Measurements from ENCODE around the gene CTSW. TPM values are rescaled to one million over a fixed set of nuclear protein-coding genes. Genes with fewer than 3 reads are reported as not detected.

The CTSW gene
- total and polyA plus RNA-seq, 4 donors: 2.9 to 8.7 (median 3.8) TPM

DNA sequence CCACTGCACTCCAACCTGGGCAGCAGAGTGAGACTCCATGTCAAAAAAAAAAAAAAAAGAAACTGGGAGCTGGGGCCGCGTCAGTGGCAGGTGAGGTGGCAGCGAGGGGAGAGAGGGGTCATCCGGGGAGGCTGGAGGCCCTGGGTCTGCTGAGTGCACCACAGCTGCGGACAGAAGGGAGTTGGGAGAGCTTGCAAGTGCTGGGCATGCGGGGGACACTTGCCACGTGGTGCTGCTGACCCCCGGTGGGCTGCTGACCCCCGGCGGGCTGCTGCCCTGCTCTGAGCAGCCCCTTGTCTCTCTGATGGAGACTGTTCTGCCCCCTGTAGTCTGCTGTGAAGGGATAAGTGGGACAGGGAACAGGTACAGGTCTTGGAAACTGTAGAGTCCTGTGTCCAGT is 42.2 kb downstream of the CTSW start:
- H3K36me3 ChIP-seq (ENCODE audit: control insufficient read depth in 4 of 4, insufficient read depth in 4 of 4, low read length in 4 of 4): peaks cover 0 to 32% (median 14%) of the 10 kb centered on the region in 4 donors
- peaks cover 9 to 25% (median 16%) of the 10 kb centered on the region in 5 donors for H3K4me1 ChIP-seq (ENCODE audit: control insufficient read depth in 5 of 5, insufficient read depth in 5 of 5, low read length in 5 of 5)
- TF ChIP-seq, protein P1, sequence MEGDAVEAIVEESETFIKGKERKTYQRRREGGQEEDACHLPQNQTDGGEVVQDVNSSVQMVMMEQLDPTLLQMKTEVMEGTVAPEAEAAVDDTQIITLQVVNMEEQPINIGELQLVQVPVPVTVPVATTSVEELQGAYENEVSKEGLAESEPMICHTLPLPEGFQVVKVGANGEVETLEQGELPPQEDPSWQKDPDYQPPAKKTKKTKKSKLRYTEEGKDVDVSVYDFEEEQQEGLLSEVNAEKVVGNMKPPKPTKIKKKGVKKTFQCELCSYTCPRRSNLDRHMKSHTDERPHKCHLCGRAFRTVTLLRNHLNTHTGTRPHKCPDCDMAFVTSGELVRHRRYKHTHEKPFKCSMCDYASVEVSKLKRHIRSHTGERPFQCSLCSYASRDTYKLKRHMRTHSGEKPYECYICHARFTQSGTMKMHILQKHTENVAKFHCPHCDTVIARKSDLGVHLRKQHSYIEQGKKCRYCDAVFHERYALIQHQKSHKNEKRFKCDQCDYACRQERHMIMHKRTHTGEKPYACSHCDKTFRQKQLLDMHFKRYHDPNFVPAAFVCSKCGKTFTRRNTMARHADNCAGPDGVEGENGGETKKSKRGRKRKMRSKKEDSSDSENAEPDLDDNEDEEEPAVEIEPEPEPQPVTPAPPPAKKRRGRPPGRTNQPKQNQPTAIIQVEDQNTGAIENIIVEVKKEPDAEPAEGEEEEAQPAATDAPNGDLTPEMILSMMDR (IDR thresholded peaks at IDR 0.05; ENCODE audit: control extremely low read depth, extremely low read depth): no peak
- H3K4me3 ChIP-seq: no peak overlapping the region
- H3K9me3 ChIP-seq (ENCODE audit: control insufficient read depth in 4 of 4, insufficient read depth in 3 of 4, low read length in 3 of 4): no peaks in the 10 kb centered on the region
- H3K27me3 ChIP-seq (ENCODE audit: control insufficient read depth in 3 of 3, insufficient read depth in 3 of 3, low read length in 2 of 3): no peaks in the 10 kb centered on the region
- 94 to 97% methylated on average over 10 of the region's 10 CpGs for WGBS, 2 donors
- no peak overlapping the region for H3K9ac ChIP-seq (ENCODE audit: insufficient read depth in 1 of 2, low read length in 2 of 2)
- ATAC-seq (ENCODE audit: insufficient read depth, low FRiP score): no peak
- H3K27ac ChIP-seq (ENCODE audit: low read depth in 1 of 2, low read length in 1 of 2): no peak overlapping the region
- no peak for DNase-seq

DNA sequence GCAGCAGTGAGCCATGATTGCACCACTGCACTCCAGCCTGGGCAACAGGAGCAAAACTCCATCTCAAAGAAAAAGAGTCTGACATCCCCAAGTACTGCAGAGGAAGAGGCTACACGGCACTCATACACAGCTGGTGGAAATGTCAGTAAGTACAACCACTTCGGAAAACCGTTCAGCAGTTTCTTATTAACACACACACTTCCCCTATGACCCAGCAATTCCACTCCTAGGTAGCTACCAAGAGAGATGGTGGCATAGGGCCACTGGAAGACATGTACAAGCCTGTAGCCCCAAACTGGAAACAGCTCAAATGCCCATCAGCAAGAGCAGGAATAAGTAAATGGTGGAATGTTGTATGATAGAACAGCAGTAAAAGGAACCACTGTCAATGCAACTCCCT is 42.9 kb downstream of the CTSW start:
- ATAC-seq (ENCODE audit: insufficient read depth, low FRiP score) (no peak), DNase-seq (no peak)
- no peaks in the 10 kb centered on the region for H3K27me3 ChIP-seq (ENCODE audit: control insufficient read depth in 3 of 3, insufficient read depth in 3 of 3, low read length in 2 of 3)

DNA sequence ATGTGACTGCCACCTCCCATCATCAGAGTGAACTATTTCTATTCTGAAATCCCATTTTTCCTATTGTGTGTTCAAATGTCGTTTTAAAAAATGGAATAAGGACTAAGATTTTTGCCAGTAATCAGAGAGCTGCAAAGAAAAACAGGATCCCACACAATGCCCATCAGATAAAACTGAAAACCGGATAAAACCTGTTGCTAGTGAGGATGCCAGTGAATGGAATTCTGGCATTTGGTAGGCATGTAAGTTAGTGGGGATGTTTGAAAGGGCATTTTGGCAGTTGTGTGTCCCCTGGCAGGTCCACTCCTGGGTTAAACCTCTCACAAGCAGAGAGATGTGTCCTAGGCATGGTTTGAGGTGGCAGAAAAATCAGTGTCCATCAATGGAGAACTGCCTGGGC is 45.8 kb downstream of the CTSW start:
- no peaks in the 10 kb centered on the region for H3K27me3 ChIP-seq (ENCODE audit: control insufficient read depth in 3 of 3, insufficient read depth in 3 of 3, low read length in 2 of 3)
- peaks cover 0 to 6% (median 4%) of the 10 kb centered on the region in 5 donors for H3K4me1 ChIP-seq (ENCODE audit: control insufficient read depth in 5 of 5, insufficient read depth in 5 of 5, low read length in 5 of 5)
- H3K9me3 ChIP-seq (ENCODE audit: control insufficient read depth in 4 of 4, insufficient read depth in 3 of 4, low read length in 3 of 4): no peaks in the 10 kb centered on the region
- no peak for DNase-seq
- H3K9ac ChIP-seq (ENCODE audit: insufficient read depth in 1 of 2, low read length in 2 of 2): no peak overlapping the region
- H3K4me3 ChIP-seq: no peak overlapping the region
- H3K27ac ChIP-seq (ENCODE audit: low read depth in 1 of 2, low read length in 1 of 2): no peak overlapping the region
- TF ChIP-seq, protein P1 (IDR thresholded peaks at IDR 0.05; ENCODE audit: control extremely low read depth, extremely low read depth): no peak
- WGBS, 2 donors: 69 to 81% methylated on average over 2 of the region's 2 CpGs
- no peak for ATAC-seq (ENCODE audit: insufficient read depth, low FRiP score)
- peaks cover 0 to 17% (median 14%) of the 10 kb centered on the region in 4 donors for H3K36me3 ChIP-seq (ENCODE audit: control insufficient read depth in 4 of 4, insufficient read depth in 4 of 4, low read length in 4 of 4)

More for the DNA sequence above, 42.9 kb downstream of the CTSW start:
- Histone ChIP-seq H3K36me3 (ENCODE audit: control insufficient read depth in 4 of 4, insufficient read depth in 4 of 4, low read length in 4 of 4) (peaks cover 0 to 26% (median 14%) of the 10 kb centered on the region in 4 donors), H3K27ac (ENCODE audit: low read depth in 1 of 2, low read length in 1 of 2) (no peak overlapping the region), H3K9ac (ENCODE audit: insufficient read depth in 1 of 2, low read length in 2 of 2) (no peak overlapping the region), H3K9me3 (ENCODE audit: control insufficient read depth in 4 of 4, insufficient read depth in 3 of 4, low read length in 3 of 4) (no peaks in the 10 kb centered on the region), H3K4me3 (no peak overlapping the region), H3K4me1 (ENCODE audit: control insufficient read depth in 5 of 5, insufficient read depth in 5 of 5, low read length in 5 of 5) (peaks cover 6 to 18% (median 9%) of the 10 kb centered on the region in 5 donors)
- TF ChIP-seq, protein P1 (IDR thresholded peaks at IDR 0.05; ENCODE audit: control extremely low read depth, extremely low read depth): no peak
- 24 to 72% methylated on average over 3 of the region's 3 CpGs for WGBS, 2 donors

DNA sequence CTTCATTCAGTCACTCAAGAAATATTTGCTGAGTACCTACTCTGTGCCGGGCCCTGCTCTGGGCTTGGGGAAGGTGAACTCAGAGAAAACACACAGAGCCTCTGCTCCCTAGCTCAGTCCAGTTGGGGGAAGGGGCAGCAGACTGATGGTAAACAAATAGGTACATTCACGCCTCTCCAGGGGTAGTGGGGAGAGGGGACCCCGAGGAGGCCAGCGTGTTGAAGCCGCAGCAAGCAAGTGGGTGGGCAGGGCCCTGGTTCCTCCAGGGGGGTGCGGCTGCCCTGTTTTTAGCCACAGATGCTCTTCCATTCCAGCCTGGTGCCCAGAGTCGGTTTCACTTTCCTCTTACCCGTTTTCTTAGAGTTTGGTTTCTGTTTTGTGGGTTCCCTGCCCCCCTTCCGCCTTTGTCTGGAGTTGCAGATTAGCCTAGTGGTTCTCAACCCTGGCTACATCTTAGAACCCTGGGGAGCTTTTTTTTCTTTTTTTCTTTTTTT is 48.3 kb downstream of the CTSW start:
- Histone ChIP-seq H3K4me3 (no peak overlapping the region), H3K4me1 (ENCODE audit: control insufficient read depth in 5 of 5, insufficient read depth in 5 of 5, low read length in 5 of 5) (peaks cover 0 to 6% (median 0%) of the 10 kb centered on the region in 5 donors), H3K9me3 (ENCODE audit: control insufficient read depth in 4 of 4, insufficient read depth in 3 of 4, low read length in 3 of 4) (no peaks in the 10 kb centered on the region), H3K36me3 (ENCODE audit: control insufficient read depth in 4 of 4, insufficient read depth in 4 of 4, low read length in 4 of 4) (peaks cover 0 to 9% (median 3%) of the 10 kb centered on the region in 4 donors), H3K9ac (ENCODE audit: insufficient read depth in 1 of 2, low read length in 2 of 2) (no peak overlapping the region), H3K27me3 (ENCODE audit: control insufficient read depth in 3 of 3, insufficient read depth in 3 of 3, low read length in 2 of 3) (no peaks in the 10 kb centered on the region), H3K27ac (ENCODE audit: low read depth in 1 of 2, low read length in 1 of 2) (peak overlapping the region in 1 of 2 donors; percentile 64)
- ATAC-seq (ENCODE audit: insufficient read depth, low FRiP score): peak; percentile 58
- TF ChIP-seq, protein P1 (IDR thresholded peaks at IDR 0.05; ENCODE audit: control extremely low read depth, extremely low read depth): no peak
- DNase-seq: no peak
- 14 to 34% methylated on average over 9 of the region's 9 CpGs for WGBS, 2 donors
